Stimulated activated CD8-positive, alpha-beta memory T cell treated with anti-CD3 and anti-CD28 coated beads, Interleukin-15, amount 100 ng/mL, for 1 hour (primary cell): Measurements from ENCODE around the gene LNPEP.

Experiments used
- DNase-seq: peaks from one replicate; pipeline ENCODE4 v3.0.0-alpha.2; 2020; ENCODE audit warnings: low read depth

The LNPEP gene

GRCh38 chr5:96961053-96961452 lies 25.2 kb downstream of the LNPEP start:
- DNase-seq = no peak

- no peak for DNase-seq
These were observed 26.7 kb downstream of the LNPEP start for GRCh38 chr5:96962540-96962991.

DNA sequence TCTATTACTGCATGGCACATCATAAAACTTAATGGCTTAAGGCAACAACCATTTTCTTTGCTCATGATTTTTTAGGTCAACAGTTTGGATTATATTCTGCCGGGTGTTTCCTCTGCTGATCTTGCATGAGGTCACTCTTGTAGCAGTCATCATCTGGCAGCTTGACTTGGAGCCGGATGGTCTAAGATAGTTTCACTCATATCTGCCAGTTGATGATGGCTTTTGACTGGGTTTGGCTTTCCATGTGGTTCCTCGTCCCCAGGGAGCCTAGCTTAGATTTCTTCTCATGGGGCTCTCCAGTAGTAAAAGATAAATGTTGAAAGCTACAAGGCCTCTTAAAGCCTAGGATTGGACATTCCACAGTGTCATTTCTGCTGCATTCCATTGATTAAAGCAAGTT lies 27.4 kb downstream of the LNPEP start:
- DNase-seq = no peak

DNA sequence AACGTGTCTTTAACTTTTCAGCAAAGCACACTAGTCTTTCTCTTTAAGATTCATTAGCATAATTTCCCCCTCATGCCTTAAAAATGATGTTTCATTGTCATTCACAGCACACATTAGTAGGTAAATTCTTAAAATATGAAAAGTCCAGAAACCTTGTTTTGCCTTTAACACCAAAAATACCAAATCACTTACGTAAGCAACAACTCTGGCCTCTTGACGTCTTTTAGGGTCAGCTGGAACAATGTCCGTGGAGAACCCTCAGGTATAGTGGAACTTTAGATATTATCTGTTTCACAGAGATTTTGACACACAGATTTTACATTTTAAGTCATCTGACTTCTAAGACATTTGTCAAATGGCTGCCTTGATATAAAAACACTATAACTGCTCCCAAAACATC lies 30.9 kb downstream of the LNPEP start:
- DNase-seq = no peak

GRCh38 chr5:96967400-96967799 lies 31.5 kb downstream of the LNPEP start:
- no peak for DNase-seq

DNA sequence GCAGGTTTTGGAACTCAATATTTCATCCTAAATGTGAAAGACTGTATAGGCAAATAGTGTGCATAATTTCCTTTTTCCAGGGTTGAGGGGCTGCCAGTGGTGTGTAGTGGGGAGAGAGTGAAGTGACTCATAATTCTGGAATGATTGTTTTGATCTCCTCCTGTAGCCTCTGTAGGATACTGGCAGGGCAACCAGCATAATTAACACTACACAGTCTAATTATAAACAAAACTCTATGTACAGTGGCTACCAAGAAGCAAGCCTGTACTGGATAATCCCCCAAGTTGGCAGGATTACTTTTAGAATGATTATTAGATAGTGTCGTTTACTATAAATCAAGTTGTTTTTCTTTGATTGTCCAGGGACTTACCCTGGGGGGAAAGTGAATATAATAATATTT lies 32.2 kb downstream of the LNPEP start:
- DNase-seq = no peak

DNA sequence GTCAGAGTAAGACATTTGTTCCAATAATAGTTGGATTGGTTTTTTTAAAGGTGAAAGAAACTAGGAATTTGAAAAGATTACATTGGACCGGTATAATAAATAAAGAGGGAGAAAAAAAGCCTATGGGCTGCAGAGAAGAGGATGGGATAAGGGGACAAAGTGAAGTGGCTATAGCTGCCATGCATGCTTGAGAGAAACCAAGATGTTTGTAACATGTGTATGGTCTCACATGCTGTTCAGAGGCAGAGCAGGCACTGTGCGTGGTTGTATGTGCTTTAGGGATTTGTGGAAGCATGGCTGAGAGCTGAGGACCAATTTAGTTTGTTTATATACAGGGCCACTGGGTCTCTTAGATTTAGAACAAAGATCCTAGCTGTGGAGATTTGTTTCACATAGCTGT lies 32.7 kb downstream of the LNPEP start:
- DNase-seq = no peak

- DNase-seq = no peak
These were observed 33.5 kb downstream of the LNPEP start for GRCh38 chr5:96969366-96969765.

- no peak for DNase-seq
These were observed 36.9 kb downstream of the LNPEP start for GRCh38 chr5:96972599-96973334.

- DNase-seq = no peak
These were observed 37.9 kb downstream of the LNPEP start for GRCh38 chr5:96973532-96974401.

- DNase-seq = no peak
These were observed 39.8 kb downstream of the LNPEP start for GRCh38 chr5:96975656-96976055.

- no peak for DNase-seq
These were observed 41.3 kb downstream of the LNPEP start for GRCh38 chr5:96977228-96977627.

DNA sequence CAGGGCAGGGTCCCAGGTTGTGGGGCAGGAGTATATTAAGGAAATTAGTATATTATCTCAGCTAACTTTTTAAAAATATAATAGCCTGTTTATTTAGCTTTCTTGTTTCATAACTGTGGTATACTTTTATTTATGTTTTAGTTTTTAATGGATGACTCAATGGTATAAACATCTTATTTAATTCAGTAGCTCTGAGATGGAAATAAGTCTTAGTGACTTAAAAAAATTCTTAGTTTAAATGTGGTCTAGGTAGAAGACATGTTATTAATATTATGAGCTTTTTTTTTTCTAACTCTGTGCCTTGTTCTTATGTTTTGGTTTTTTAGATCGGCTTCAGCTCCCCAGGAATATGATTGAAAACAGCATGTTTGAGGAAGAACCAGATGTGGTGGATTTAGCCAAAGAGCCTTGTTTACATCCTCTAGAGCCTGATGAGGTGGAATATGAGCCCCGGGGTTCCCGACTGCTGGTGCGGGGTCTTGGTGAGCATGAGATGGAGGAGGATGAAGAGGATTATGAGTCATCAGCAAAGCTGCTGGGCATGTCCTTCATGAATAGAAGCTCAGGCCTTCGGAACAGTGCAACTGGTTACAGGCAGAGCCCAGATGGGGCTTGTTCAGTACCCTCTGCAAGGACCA lies 43.1 kb downstream of the LNPEP start:
- no peak for DNase-seq

GRCh38 chr5:96984506-96985192 lies 48.8 kb downstream of the LNPEP start:
- no peak for DNase-seq

- DNase-seq = no peak
These were observed 50.6 kb downstream of the LNPEP start for GRCh38 chr5:96986450-96986849.

GRCh38 chr5:96990102-96990501 lies 54.2 kb downstream of the LNPEP start:
- DNase-seq = no peak

DNA sequence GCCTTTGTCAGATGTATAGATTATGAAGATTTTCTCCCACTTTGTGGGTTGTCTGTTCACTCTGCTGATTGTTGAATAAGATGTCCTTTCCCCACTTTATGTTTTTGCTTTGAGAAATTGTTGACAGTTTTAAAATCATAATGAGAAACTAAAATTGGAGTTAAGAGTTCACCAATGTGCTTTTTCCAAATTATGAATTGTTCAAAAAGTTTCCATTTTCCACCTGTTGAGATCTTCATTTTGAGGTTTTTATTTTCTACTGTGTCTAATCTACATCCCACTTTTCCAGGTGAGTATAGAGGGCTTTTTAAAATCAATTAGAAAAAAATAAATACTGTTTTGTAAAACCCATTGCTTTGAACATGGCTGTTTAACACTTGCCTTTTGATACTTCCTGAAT lies 55.8 kb downstream of the LNPEP start:
- no peak for DNase-seq

DNA sequence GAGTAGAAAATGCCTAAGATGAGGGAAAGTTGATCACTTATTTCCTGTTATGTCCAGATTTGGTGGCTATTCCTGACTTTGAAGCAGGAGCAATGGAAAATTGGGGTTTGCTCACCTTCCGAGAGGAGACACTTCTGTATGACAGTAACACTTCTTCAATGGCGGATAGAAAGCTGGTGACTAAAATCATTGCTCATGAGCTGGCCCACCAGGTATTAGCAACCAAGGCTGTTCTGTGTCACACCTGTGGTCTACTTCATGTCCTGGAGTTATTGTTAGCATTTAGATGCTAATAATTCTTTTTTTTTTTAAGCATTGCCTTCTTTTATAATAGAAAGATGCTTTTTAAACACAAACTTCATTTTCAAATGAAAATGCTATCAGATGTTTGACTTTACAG lies 57.9 kb downstream of the LNPEP start:
- no peak for DNase-seq

GRCh38 chr5:96994493-96994892 lies 58.6 kb downstream of the LNPEP start:
- DNase-seq = no peak

- DNase-seq = no peak
These were observed 59.5 kb downstream of the LNPEP start for GRCh38 chr5:96995419-96995818.

DNA sequence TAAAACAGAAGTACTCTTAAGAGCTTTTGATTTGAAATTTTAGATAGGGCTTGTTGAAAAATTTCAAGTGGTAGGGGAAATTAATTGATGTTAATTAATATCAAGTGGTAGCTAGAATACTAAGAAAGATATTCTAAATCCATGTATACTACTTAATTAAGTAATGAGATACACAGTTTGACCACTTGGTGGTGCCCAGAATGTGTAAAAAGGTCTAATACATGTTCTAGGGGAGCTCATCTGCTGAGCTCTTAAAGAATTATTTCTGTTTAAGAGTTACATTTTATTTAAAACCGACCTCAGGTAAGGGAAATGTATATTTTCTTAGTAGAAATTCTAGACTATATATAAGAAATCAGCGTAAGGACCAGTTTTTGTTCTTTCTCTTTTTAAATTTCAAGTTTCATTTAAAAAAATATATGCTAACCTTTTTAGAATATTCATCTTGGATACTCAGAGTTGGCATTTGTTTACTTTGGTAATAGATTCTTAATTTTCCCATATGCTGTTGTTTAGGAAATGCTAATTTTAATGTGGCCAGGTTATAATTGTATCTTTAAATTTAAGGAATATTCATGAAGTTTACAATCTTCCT lies 61.5 kb downstream of the LNPEP start:
- DNase-seq = no peak

- no peak for DNase-seq
These were observed 64.0 kb downstream of the LNPEP start for GRCh38 chr5:96999856-97000255.
